DND-41 (cell line): ENCODE results near the gene SLX4IP.

Experiments used
- EZH2 ChIP-seq: IDR thresholded peaks from 3 replicates; pipeline ENCODE4 v1.6.1; 2012; ENCODE audit warnings: borderline replicate concordance, low read depth, mild to moderate bottlenecking, moderate library complexity, low read length, inconsistent platforms; ENCODE audit not compliant: severe bottlenecking
- TF ChIP-seq, protein P1 (sequence below): IDR thresholded peaks from 2 replicates; pipeline ENCODE4 v1.5.1; 2012; ENCODE audit warnings: borderline replicate concordance, low read length, moderate library complexity, mild to moderate bottlenecking; ENCODE audit not compliant: poor library complexity, severe bottlenecking; ENCODE audit errors: extremely low read depth

DNA sequence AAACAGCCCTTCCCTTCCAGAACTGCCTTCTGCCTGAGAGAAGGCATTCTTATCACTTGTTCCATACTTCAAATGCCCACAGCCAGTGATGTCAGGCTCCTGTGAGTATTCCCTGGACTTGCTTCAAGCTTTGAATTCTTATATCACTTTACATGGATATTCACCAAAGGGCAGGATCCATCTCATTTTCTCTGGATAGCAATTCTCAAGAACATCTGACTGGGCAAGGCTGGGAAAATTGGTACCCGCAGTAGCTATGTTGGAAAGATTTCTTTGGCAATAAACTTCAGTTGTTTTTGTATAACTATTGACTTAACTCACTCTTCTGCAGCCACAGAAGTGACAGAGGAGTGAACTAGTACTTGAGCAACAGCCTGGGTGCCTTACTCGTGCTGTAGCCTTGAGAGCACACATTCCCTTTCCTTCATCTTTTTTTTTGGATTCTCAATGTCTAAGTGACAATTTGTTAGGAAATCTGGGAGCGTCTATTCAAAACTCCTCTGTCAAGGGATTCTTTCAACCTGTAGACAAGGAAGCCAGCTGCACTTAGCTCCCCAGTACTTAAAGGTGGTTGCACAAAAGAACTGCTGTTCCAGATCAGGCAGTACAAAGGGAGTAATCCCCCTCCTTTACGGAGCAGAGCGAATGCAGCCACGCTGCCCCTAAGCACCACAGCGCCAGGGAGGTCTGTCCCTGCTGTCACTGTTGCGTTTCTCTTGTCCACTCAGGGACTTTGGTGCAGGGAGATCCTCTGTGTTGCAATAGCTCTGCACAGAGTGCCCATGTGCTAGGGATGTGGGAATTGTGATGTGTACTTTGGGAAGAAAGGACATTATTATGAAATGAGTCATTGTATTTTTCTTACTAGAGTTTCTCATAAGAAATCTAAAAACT is 169.1 kb downstream of the SLX4IP start:
- TF ChIP-seq, protein P1, sequence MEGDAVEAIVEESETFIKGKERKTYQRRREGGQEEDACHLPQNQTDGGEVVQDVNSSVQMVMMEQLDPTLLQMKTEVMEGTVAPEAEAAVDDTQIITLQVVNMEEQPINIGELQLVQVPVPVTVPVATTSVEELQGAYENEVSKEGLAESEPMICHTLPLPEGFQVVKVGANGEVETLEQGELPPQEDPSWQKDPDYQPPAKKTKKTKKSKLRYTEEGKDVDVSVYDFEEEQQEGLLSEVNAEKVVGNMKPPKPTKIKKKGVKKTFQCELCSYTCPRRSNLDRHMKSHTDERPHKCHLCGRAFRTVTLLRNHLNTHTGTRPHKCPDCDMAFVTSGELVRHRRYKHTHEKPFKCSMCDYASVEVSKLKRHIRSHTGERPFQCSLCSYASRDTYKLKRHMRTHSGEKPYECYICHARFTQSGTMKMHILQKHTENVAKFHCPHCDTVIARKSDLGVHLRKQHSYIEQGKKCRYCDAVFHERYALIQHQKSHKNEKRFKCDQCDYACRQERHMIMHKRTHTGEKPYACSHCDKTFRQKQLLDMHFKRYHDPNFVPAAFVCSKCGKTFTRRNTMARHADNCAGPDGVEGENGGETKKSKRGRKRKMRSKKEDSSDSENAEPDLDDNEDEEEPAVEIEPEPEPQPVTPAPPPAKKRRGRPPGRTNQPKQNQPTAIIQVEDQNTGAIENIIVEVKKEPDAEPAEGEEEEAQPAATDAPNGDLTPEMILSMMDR, result no peak
- no peak for TF ChIP-seq EZH2
